ENCODE data around the gene RNF4. TPM values are rescaled to one million over a fixed set of nuclear protein-coding genes. Genes with fewer than 3 reads are reported as not detected.

Gene RNF4
- 68.8 and 76.0 TPM in 2 replicates for total RNA-seq

- Histone ChIP-seq H3K27ac (ENCODE audit: low read depth, low read length) (peak within 1 kb of the TSS; percentile 85), H3K9me3 (ENCODE audit: low read depth, low read length) (no peaks in the 10 kb centered on the region)
Measured at GRCh38 chr4:2468456-2469191, at the start of gene RNF4. TSS of gene RNF4 (plus strand) at chr4:2469106. CDS start at chr4:2490494, 21,388 bp downstream.

GRCh38 chr4:2419814-2420213, 49.1 kb upstream of the RNF4 start:
- Histone ChIP-seq H3K36me3 (ENCODE audit: insufficient read depth, low read length) (no peaks in the 10 kb centered on the region), H3K27ac (ENCODE audit: low read depth, low read length) (no peak overlapping the region), H4K20me1 (ENCODE audit: insufficient read depth, low read length) (no peaks in the 10 kb centered on the region), H3K4me3 (ENCODE audit: insufficient read depth, low read length) (no peak overlapping the region), H3K4me1 (ENCODE audit: insufficient read depth, low read length) (peaks cover 8% of the 10 kb centered on the region), H3K27me3 (ENCODE audit: insufficient read depth, low read length) (peaks cover 71% of the 10 kb centered on the region), H3K9me3 (ENCODE audit: low read depth, low read length) (no peaks in the 10 kb centered on the region), H3K79me2 (ENCODE audit: insufficient read depth, low read length) (no peaks in the 10 kb centered on the region), H2AFZ (ENCODE audit: low read length) (no peak overlapping the region), H3K4me2 (ENCODE audit: insufficient read depth, low read length) (no peak overlapping the region)
- no peak for DNase-seq (ENCODE audit: insufficient read length, low spot score, missing footprints)
- TF ChIP-seq CTCF (IDR thresholded peaks at IDR 0.05; ENCODE audit: extremely low read depth, low read depth, low read length): no peak

More at GRCh38 chr4:2468456-2469191, at the start of gene RNF4:
- peak; percentile 99 for DNase-seq (ENCODE audit: insufficient read length, low spot score, missing footprints)
- H3K4me3 ChIP-seq (ENCODE audit: insufficient read depth, low read length): peak within 1 kb of the TSS; percentile 91
- peaks cover 15% of the 10 kb centered on the region for H3K4me1 ChIP-seq (ENCODE audit: insufficient read depth, low read length)
- H3K4me2 ChIP-seq (ENCODE audit: insufficient read depth, low read length): peak within 1 kb of the TSS; percentile 85
- peaks cover 19% of the 10 kb centered on the region for H3K36me3 ChIP-seq (ENCODE audit: insufficient read depth, low read length)
- H4K20me1 ChIP-seq (ENCODE audit: insufficient read depth, low read length): peaks cover 27% of the 10 kb centered on the region
- no peak for TF ChIP-seq CTCF (IDR thresholded peaks at IDR 0.05; ENCODE audit: extremely low read depth, low read depth, low read length)
- peaks cover 58% of the 10 kb centered on the region for H3K79me2 ChIP-seq (ENCODE audit: insufficient read depth, low read length)
- H3K27me3 ChIP-seq (ENCODE audit: insufficient read depth, low read length): no peaks in the 10 kb centered on the region
- peak within 1 kb of the TSS; percentile 92 for H2AFZ ChIP-seq (ENCODE audit: low read length)

- no peaks in the 10 kb centered on the region for H4K20me1 ChIP-seq (ENCODE audit: insufficient read depth, low read length)
- H3K27ac ChIP-seq (ENCODE audit: low read depth, low read length): no peak overlapping the region
- H3K4me3 ChIP-seq (ENCODE audit: insufficient read depth, low read length): no peak overlapping the region
- no peak overlapping the region for H3K4me2 ChIP-seq (ENCODE audit: insufficient read depth, low read length)
- H3K36me3 ChIP-seq (ENCODE audit: insufficient read depth, low read length): no peaks in the 10 kb centered on the region
- no peaks in the 10 kb centered on the region for H3K79me2 ChIP-seq (ENCODE audit: insufficient read depth, low read length)
- no peak for DNase-seq (ENCODE audit: insufficient read length, low spot score, missing footprints)
- no peak overlapping the region for H2AFZ ChIP-seq (ENCODE audit: low read length)
- no peak for TF ChIP-seq CTCF (IDR thresholded peaks at IDR 0.05; ENCODE audit: extremely low read depth, low read depth, low read length)
- peaks cover 8% of the 10 kb centered on the region for H3K4me1 ChIP-seq (ENCODE audit: insufficient read depth, low read length)
- H3K9me3 ChIP-seq (ENCODE audit: low read depth, low read length): no peaks in the 10 kb centered on the region
- H3K27me3 ChIP-seq (ENCODE audit: insufficient read depth, low read length): peaks cover 55% of the 10 kb centered on the region
Measured at GRCh38 chr4:2421928-2422327, 47.0 kb upstream of the RNF4 start.

GRCh38 chr4:2423066-2423465, 45.8 kb upstream of the RNF4 start:
- Histone ChIP-seq H3K4me3 (ENCODE audit: insufficient read depth, low read length) (no peak overlapping the region), H3K79me2 (ENCODE audit: insufficient read depth, low read length) (no peaks in the 10 kb centered on the region), H3K36me3 (ENCODE audit: insufficient read depth, low read length) (no peaks in the 10 kb centered on the region), H3K4me2 (ENCODE audit: insufficient read depth, low read length) (no peak overlapping the region), H3K27me3 (ENCODE audit: insufficient read depth, low read length) (peaks cover 45% of the 10 kb centered on the region), H3K27ac (ENCODE audit: low read depth, low read length) (no peak overlapping the region), H3K9me3 (ENCODE audit: low read depth, low read length) (no peaks in the 10 kb centered on the region), H2AFZ (ENCODE audit: low read length) (no peak overlapping the region), H4K20me1 (ENCODE audit: insufficient read depth, low read length) (no peaks in the 10 kb centered on the region), H3K4me1 (ENCODE audit: insufficient read depth, low read length) (peaks cover 8% of the 10 kb centered on the region)
- DNase-seq (ENCODE audit: insufficient read length, low spot score, missing footprints): peak; percentile 48
- TF ChIP-seq CTCF (IDR thresholded peaks at IDR 0.05; ENCODE audit: extremely low read depth, low read depth, low read length): no peak
